Measurements from ENCODE around the gene ZNF692. TPM values are rescaled to one million over a fixed set of nuclear protein-coding genes. Genes with fewer than 3 reads are reported as not detected.

ZNF692 gene
- total and polyA plus RNA-seq, 2 of the 13 experiments (the other 11 are each of a cell fraction or from before 2014, with no cell fraction given), result 27.3 to 45.8 TPM

- TF ChIP-seq, protein P1, sequence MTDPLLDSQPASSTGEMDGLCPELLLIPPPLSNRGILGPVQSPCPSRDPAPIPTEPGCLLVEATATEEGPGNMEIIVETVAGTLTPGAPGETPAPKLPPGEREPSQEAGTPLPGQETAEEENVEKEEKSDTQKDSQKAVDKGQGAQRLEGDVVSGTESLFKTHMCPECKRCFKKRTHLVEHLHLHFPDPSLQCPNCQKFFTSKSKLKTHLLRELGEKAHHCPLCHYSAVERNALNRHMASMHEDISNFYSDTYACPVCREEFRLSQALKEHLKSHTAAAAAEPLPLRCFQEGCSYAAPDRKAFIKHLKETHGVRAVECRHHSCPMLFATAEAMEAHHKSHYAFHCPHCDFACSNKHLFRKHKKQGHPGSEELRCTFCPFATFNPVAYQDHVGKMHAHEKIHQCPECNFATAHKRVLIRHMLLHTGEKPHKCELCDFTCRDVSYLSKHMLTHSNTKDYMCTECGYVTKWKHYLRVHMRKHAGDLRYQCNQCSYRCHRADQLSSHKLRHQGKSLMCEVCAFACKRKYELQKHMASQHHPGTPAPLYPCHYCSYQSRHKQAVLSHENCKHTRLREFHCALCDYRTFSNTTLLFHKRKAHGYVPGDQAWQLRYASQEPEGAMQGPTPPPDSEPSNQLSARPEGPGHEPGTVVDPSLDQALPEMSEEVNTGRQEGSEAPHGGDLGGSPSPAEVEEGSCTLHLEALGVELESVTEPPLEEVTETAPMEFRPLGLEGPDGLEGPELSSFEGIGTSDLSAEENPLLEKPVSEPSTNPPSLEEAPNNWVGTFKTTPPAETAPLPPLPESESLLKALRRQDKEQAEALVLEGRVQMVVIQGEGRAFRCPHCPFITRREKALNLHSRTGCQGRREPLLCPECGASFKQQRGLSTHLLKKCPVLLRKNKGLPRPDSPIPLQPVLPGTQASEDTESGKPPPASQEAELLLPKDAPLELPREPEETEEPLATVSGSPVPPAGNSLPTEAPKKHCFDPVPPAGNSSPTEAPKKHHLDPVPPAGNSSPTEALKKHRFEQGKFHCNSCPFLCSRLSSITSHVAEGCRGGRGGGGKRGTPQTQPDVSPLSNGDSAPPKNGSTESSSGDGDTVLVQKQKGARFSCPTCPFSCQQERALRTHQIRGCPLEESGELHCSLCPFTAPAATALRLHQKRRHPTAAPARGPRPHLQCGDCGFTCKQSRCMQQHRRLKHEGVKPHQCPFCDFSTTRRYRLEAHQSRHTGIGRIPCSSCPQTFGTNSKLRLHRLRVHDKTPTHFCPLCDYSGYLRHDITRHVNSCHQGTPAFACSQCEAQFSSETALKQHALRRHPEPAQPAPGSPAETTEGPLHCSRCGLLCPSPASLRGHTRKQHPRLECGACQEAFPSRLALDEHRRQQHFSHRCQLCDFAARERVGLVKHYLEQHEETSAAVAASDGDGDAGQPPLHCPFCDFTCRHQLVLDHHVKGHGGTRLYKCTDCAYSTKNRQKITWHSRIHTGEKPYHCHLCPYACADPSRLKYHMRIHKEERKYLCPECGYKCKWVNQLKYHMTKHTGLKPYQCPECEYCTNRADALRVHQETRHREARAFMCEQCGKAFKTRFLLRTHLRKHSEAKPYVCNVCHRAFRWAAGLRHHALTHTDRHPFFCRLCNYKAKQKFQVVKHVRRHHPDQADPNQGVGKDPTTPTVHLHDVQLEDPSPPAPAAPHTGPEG (CRISPR knock-in tag; IDR thresholded peaks at IDR 0.05), result no peak
- no peak; the same call in 1 of the 2 replicates for TF ChIP-seq HOXA3 (CRISPR knock-in tag; IDR thresholded peaks at IDR 0.05)
- TF ChIP-seq PAXIP1 (CRISPR knock-in tag; conservative IDR thresholded peaks at IDR 0.05), result no peak; the same call in 1 of the 2 replicates
- no peak for TF ChIP-seq ZNF619 (CRISPR knock-in tag; IDR thresholded peaks at IDR 0.05)
- TF ChIP-seq SKI (IDR thresholded peaks at IDR 0.05; ENCODE audit: partially characterized antibody), result peak; percentile 60
- no peak for TF ChIP-seq PLRG1 (conservative IDR thresholded peaks at IDR 0.05)
- no peak for TF ChIP-seq ZNF781 (CRISPR knock-in tag; IDR thresholded peaks at IDR 0.05; ENCODE audit: borderline replicate concordance, not compliant biosample characterization)
- no peak for TF ChIP-seq TMF1 (CRISPR knock-in tag; IDR thresholded peaks at IDR 0.05; ENCODE audit: low read depth)
- TF ChIP-seq POLR2G (IDR thresholded peaks at IDR 0.05; ENCODE audit: low read depth, low read length), result peak; percentile 65
- no peak for TF ChIP-seq ZHX2 (IDR thresholded peaks at IDR 0.05; ENCODE audit: low read depth)
- TF ChIP-seq ZHX2 (CRISPR knock-in tag; IDR thresholded peaks at IDR 0.05; ENCODE audit: borderline replicate concordance), result no peak
Observed at GRCh38 chr1:248837781-248838356, 21.0 kb downstream of the ZNF692 start, which contains the start of gene ZNF672 (continued).

Measured in HepG2 (cell line).